ENCODE measurements around the gene TRABD2A. TPM values are rescaled to one million over a fixed set of nuclear protein-coding genes. Genes with fewer than 3 reads are reported as not detected.
"Not testable (repeated sequence)": the region's sequence is repeated elsewhere in the genome, so short reads cannot be mapped to it uniquely, and the experiment has no call there.

The TRABD2A gene
- total RNA-seq, 1 experiment from 2014 or later: 4.6 TPM

GRCh38 chr2:84778911-84779690 lies 101.8 kb downstream of the TRABD2A start (continued):
- TF ChIP-seq CTCF (IDR thresholded peaks at IDR 0.05 in 2 of 3, conservative IDR thresholded peaks at IDR 0.05 in 1 of 3; ENCODE audit: borderline replicate concordance in 1 of 3, insufficient read depth in 1 of 3, low read depth in 2 of 3, low read length in 2 of 3) (no peak), JUND (IDR thresholded peaks at IDR 0.05) (no peak), POLR2AphosphoS5 (IDR thresholded peaks at IDR 0.05; ENCODE audit: low read depth, low read length) (no peak), RAD21 (IDR thresholded peaks at IDR 0.05; ENCODE audit: low read depth) (no peak), ZFX (IDR thresholded peaks at IDR 0.05) (no peak), SRF (IDR thresholded peaks at IDR 0.05; ENCODE audit: low read depth) (no peak), EZH2phosphoT487 (IDR thresholded peaks at IDR 0.05; ENCODE audit: borderline replicate concordance) (no peak), MAX (IDR thresholded peaks at IDR 0.05) (no peak)

- DNase-seq (ENCODE audit: low read depth, low spot score) (no peak), ATAC-seq (no peak)
- no TSS peak for BruUV-seq (replicated peaks)
- peaks cover 0 to 4% of the 10 kb centered on the region in 2 experiments; a peak in 1 of 4 replicates for H3K4me1 ChIP-seq (ENCODE audit: control insufficient read depth in 1 of 2, insufficient read depth in 2 of 2, low read length in 2 of 2)
- H3K27me3 ChIP-seq (ENCODE audit: insufficient read depth, low read length): no peaks in the 10 kb centered on the region
- no peaks in the 10 kb centered on the region for H4K20me1 ChIP-seq (ENCODE audit: insufficient read depth)
- H3K9ac ChIP-seq (ENCODE audit: low read length): no peak overlapping the region
- no peak overlapping the region for H3K4me3 ChIP-seq (replicated peaks in 1 of 2; ENCODE audit: low read depth in 1 of 2, low read length in 2 of 2)
- no peaks in the 10 kb centered on the region for H3K9me2 ChIP-seq (ENCODE audit: insufficient read depth)
- no peaks in the 10 kb centered on the region for H3K36me3 ChIP-seq (ENCODE audit: control insufficient read depth in 1 of 2, insufficient read depth in 2 of 2, low read length in 2 of 2)
- no peaks in the 10 kb centered on the region for H3K79me2 ChIP-seq (ENCODE audit: insufficient read depth, low read length)
- no peak overlapping the region for H3K4me2 ChIP-seq (ENCODE audit: low read length)
- CTCF ChIA-PET: no interaction called here
- no peak overlapping the region for H3K27ac ChIP-seq (ENCODE audit: low read depth, low read length)
- intact Hi-C loops (cut with micrococcal nuclease): no loop called here
- H3K9me3 ChIP-seq (ENCODE audit: control insufficient read depth in 1 of 2, insufficient read depth in 1 of 2, low read depth in 1 of 2, low read length in 2 of 2): no peaks in the 10 kb centered on the region
- no peak for TF ChIP-seq POLR2A (IDR thresholded peaks at IDR 0.05; ENCODE audit: borderline replicate concordance, extremely low read depth, insufficient read depth, insufficient read length)
- TF ChIP-seq SIN3A (IDR thresholded peaks at IDR 0.05; ENCODE audit: low read depth): no peak
- TF ChIP-seq JUND (IDR thresholded peaks at IDR 0.05): 0 out of 2 replicates have a peak, but pooled peaks have one; percentile 9
- TF ChIP-seq ATF3 (IDR thresholded peaks at IDR 0.05): no peak
- TF ChIP-seq EGR1 (IDR thresholded peaks at IDR 0.05; ENCODE audit: low read depth): no peak
- TF ChIP-seq TCF7L2 (IDR thresholded peaks at IDR 0.05; ENCODE audit: borderline replicate concordance, extremely low read depth, insufficient read depth, insufficient read length): no peak
- TF ChIP-seq ZNF274 (IDR thresholded peaks at IDR 0.05; ENCODE audit: low read depth, low read length): no peak
- no peak for TF ChIP-seq ZBTB33 (IDR thresholded peaks at IDR 0.05; ENCODE audit: extremely low read depth, insufficient replicate concordance, low read length)
- RAD21 ChIA-PET (ENCODE audit: low non-redundant PET in 1 of 2, low total read pairs in 2 of 2, uncharacterized antibody in 2 of 2, unreplicated experiment in 2 of 2): no interaction called here
- no peak overlapping the region for H2AFZ ChIP-seq (ENCODE audit: low read depth, low read length, poor library complexity, severe bottlenecking)
- POLR2A ChIA-PET: no interaction called here
Measured at GRCh38 chr2:84776011-84776410, 104.9 kb downstream of the TRABD2A start.

- H3K4me3 ChIP-seq (replicated peaks in 1 of 2; ENCODE audit: low read depth in 1 of 2, low read length in 2 of 2); H3K9me3 ChIP-seq (ENCODE audit: control insufficient read depth in 1 of 2, insufficient read depth in 1 of 2, low read depth in 1 of 2, low read length in 2 of 2); H2AFZ ChIP-seq (ENCODE audit: low read depth, low read length, poor library complexity, severe bottlenecking); H3K4me2 ChIP-seq (ENCODE audit: low read length); POLR2A ChIA-PET; H3K27me3 ChIP-seq (ENCODE audit: insufficient read depth, low read length); DNase-seq (ENCODE audit: low read depth, low spot score); H3K9ac ChIP-seq (ENCODE audit: low read length); H3K9me2 ChIP-seq (ENCODE audit: insufficient read depth); H3K27ac ChIP-seq (ENCODE audit: low read depth, low read length); BruUV-seq (replicated peaks); H3K79me2 ChIP-seq (ENCODE audit: insufficient read depth, low read length); H3K4me1 ChIP-seq (ENCODE audit: control insufficient read depth in 1 of 2, insufficient read depth in 2 of 2, low read length in 2 of 2); CTCF ChIA-PET; ATAC-seq; RAD21 ChIA-PET (ENCODE audit: low non-redundant PET in 1 of 2, low total read pairs in 2 of 2, uncharacterized antibody in 2 of 2, unreplicated experiment in 2 of 2); H3K36me3 ChIP-seq (ENCODE audit: control insufficient read depth in 1 of 2, insufficient read depth in 2 of 2, low read length in 2 of 2); H4K20me1 ChIP-seq (ENCODE audit: insufficient read depth); intact Hi-C loops (cut with micrococcal nuclease): not testable (repeated sequence)
Measured at GRCh38 chr2:84773562-84773961, 107.3 kb downstream of the TRABD2A start.
